Common myeloid progenitor, CD34-positive (primary cell): ENCODE measurements around the gene PRDM16.

Experiments
- CTCF ChIA-PET: fragments of 350-600 bp; sonication (Branson Sonifier 250); formaldehyde crosslinking; loops from one replicate; lab custom pipeline; 2021; ENCODE audit warnings: antibody characterized with exemption; lab: Charles Lee
- POLR2A ChIA-PET: fragments of 350-600 bp; sonication (Branson Sonifier 250); formaldehyde crosslinking; loops from one replicate; lab custom pipeline; 2021; ENCODE audit warnings: antibody characterized with exemption; lab: Charles Lee
- DNase-seq, 3 donors: peaks; one replicate each; pipeline versions ENCODE4 v3.0.0 to v3.0.0-alpha.2; 2013
- H3K27ac ChIP-seq, 2 experiments: 1 replicate in 1 of 2; 2 replicates in 1 of 2; pipeline ENCODE4 v1.7.0; 2013; ENCODE audit warnings: inconsistent platforms in 2 of 2, low read length in 2 of 2, mild to moderate bottlenecking in 2 of 2, low read depth in 1 of 2, moderate library complexity in 1 of 2; ENCODE audit not compliant: severe bottlenecking in 2 of 2, insufficient read depth in 1 of 2, poor library complexity in 1 of 2
- H3K27me3 ChIP-seq, 5 experiments: replicated peaks in 2 of 5; 1 replicate in 3 of 5; 2 replicates in 2 of 5; pipeline versions ENCODE4 v1.6.1 to v1.7.0; 2013; ENCODE audit warnings: low read length in 4 of 5, mild to moderate bottlenecking in 2 of 5, moderate library complexity in 2 of 5, inconsistent platforms in 1 of 5; ENCODE audit not compliant: insufficient read depth in 5 of 5, control insufficient read depth in 4 of 5
- H3K36me3 ChIP-seq, 4 experiments: 1 replicate in 2 of 4; 2 replicates in 2 of 4; pipeline versions ENCODE4 v1.6.1 to v1.7.0; 2013; ENCODE audit warnings: low read length in 3 of 4, control low read depth in 1 of 4, mild to moderate bottlenecking in 1 of 4; ENCODE audit not compliant: control insufficient read depth in 4 of 4, insufficient read depth in 4 of 4
- H3K4me1 ChIP-seq, 4 experiments: 1 replicate in 3 of 4; 2 replicates in 1 of 4; pipeline versions ENCODE4 v1.6.1 to v1.7.1; 2013; ENCODE audit warnings: low read length in 3 of 4, mild to moderate bottlenecking in 3 of 4, control low read depth in 1 of 4, inconsistent platforms in 1 of 4, moderate library complexity in 1 of 4; ENCODE audit not compliant: control insufficient read depth in 4 of 4, insufficient read depth in 4 of 4; ENCODE audit errors: control extremely low read depth in 1 of 4
- H3K4me3 ChIP-seq, 7 experiments: 1 replicate in 4 of 7; 2 replicates in 3 of 7; pipeline versions ENCODE4 v1.5.1 to v1.7.0; 2013; ENCODE audit warnings: mild to moderate bottlenecking in 7 of 7, low read length in 6 of 7, moderate library complexity in 6 of 7, inconsistent platforms in 2 of 7, low read depth in 2 of 7, control low read depth in 1 of 7; ENCODE audit not compliant: insufficient read depth in 4 of 7, control insufficient read depth in 1 of 7; ENCODE audit errors: extremely low read depth in 1 of 7
- H3K9me3 ChIP-seq, 5 experiments: 1 replicate in 4 of 5; 2 replicates in 1 of 5; pipeline versions ENCODE4 v1.6.1 to v1.7.1; 2013; ENCODE audit warnings: low read length in 4 of 5, mild to moderate bottlenecking in 2 of 5, inconsistent platforms in 1 of 5, low read depth in 1 of 5, moderate library complexity in 1 of 5; ENCODE audit not compliant: control insufficient read depth in 4 of 5, insufficient read depth in 2 of 5; ENCODE audit errors: control extremely low read depth in 1 of 5
- WGBS: methylation state at CpG from one replicate; pipeline ENCODE4 v1.1.5; 2013; ENCODE audit not compliant: insufficient coverage; 5-methylcytosine and 5-hydroxymethylcytosine counted together

The PRDM16 gene

GRCh38 chr1:3033040-3033789 lies 35.8 kb upstream of the PRDM16 start:
- no peak for DNase-seq
- WGBS, result 90% methylated on average over 11 of the region's 25 CpGs
- H3K36me3 ChIP-seq, result no peaks in the 10 kb centered on the region
- ChIA-PET POLR2A (no interaction called here), CTCF (no interaction called here)
- H3K27ac ChIP-seq, result no peak overlapping the region
- H3K27me3 ChIP-seq, result peaks cover 0 to 21% (median 6%) of the 10 kb centered on the region in 5 experiments
- H3K4me3 ChIP-seq, result no peak overlapping the region
- no peaks in the 10 kb centered on the region for H3K4me1 ChIP-seq
- no peaks in the 10 kb centered on the region for H3K9me3 ChIP-seq

GRCh38 chr1:3033790-3034090 lies 35.3 kb upstream of the PRDM16 start:
- ChIA-PET CTCF (no interaction called here), POLR2A (no interaction called here)
- H3K27me3 ChIP-seq, result peaks cover 0 to 15% (median 1%) of the 10 kb centered on the region in 5 experiments
- H3K36me3 ChIP-seq, result no peaks in the 10 kb centered on the region
- no peak overlapping the region for H3K27ac ChIP-seq
- no peak for DNase-seq
- H3K4me1 ChIP-seq, result no peaks in the 10 kb centered on the region
- 90% methylated on average over 4 of the region's 4 CpGs for WGBS
- H3K4me3 ChIP-seq, result no peak overlapping the region
- no peaks in the 10 kb centered on the region for H3K9me3 ChIP-seq

GRCh38 chr1:3034162-3034561 lies 34.8 kb upstream of the PRDM16 start:
- POLR2A ChIA-PET, result no interaction called here
- DNase-seq, result no peak
- whole genome bisulfite sequencing, result 98% methylated on average over 7 of the region's 7 CpGs

DNA sequence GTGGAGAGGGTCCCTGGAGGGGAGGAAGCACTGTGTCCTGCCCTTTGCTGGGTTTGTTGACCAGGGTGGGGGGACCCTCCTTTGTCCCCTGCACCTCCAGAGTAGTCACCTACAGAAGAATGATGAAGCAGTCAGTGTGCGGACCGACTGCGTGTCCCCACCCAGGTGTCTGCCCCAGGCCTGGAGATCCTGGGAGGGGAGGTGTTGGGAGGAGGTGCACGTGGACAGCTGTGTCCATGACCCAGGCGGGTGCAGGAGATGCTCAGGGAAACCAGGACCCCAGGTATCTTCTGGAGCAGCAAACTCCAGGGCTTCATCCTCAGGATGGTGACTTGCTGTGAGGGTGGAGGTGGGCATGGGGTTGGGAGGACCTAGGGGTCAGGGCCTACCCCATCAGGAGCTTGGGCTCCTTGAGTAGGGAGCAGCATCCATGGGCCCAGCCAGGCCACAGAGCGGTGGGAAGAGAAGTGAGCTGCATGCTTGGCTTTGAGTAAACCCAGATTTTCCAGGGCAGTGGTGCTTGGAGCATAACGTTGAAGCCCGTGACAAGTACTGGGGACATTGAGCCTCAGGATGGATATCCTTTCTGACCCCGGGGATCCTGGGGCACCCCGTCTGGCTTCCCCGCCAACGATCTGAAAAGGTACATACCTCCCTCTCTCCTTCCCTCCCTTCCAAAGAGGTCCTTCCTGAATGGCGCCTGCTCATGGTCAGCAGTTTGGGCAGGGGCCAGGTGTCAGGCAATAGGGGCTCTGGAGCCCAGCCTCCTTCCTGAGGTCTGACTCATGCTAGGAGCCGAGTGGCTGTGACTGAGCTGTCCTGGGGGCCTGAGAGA lies 34.1 kb upstream of the PRDM16 start:
- Histone ChIP-seq H3K4me3 (no peak overlapping the region), H3K4me1 (no peaks in the 10 kb centered on the region), H3K9me3 (no peaks in the 10 kb centered on the region), H3K27me3 (peaks cover 0 to 3% (median 0%) of the 10 kb centered on the region in 5 experiments), H3K27ac (no peak overlapping the region), H3K36me3 (no peaks in the 10 kb centered on the region)
- POLR2A ChIA-PET, result no interaction called here
- DNase-seq, result no peak
- WGBS, result 91% methylated on average over 9 of the region's 14 CpGs
- CTCF ChIA-PET, result no interaction called here

More at GRCh38 chr1:3034162-3034561, 34.8 kb upstream of the PRDM16 start:
- no peaks in the 10 kb centered on the region for H3K4me1 ChIP-seq
- no peak overlapping the region for H3K4me3 ChIP-seq
- H3K36me3 ChIP-seq, result no peaks in the 10 kb centered on the region
- CTCF ChIA-PET, result no interaction called here
- peaks cover 0 to 11% (median 0%) of the 10 kb centered on the region in 5 experiments for H3K27me3 ChIP-seq
- H3K27ac ChIP-seq, result no peak overlapping the region
- no peaks in the 10 kb centered on the region for H3K9me3 ChIP-seq

GRCh38 chr1:3035563-3036446 lies 33.2 kb upstream of the PRDM16 start:
- Histone ChIP-seq H3K4me3 (no peak overlapping the region), H3K36me3 (no peaks in the 10 kb centered on the region), H3K27ac (no peak overlapping the region), H3K4me1 (no peaks in the 10 kb centered on the region), H3K27me3 (peaks cover 0 to 2% (median 0%) of the 10 kb centered on the region in 5 experiments), H3K9me3 (no peaks in the 10 kb centered on the region)
- WGBS, result 94% methylated on average over 16 of the region's 19 CpGs
- no peak for DNase-seq
- ChIA-PET POLR2A (no interaction called here), CTCF (no interaction called here)

GRCh38 chr1:3036447-3037280 lies 32.3 kb upstream of the PRDM16 start:
- 73% methylated on average over 16 of the region's 22 CpGs for WGBS
- no peak overlapping the region for H3K27ac ChIP-seq
- POLR2A ChIA-PET, result no interaction called here
- no peaks in the 10 kb centered on the region for H3K36me3 ChIP-seq
- no peak overlapping the region for H3K4me3 ChIP-seq
- no peaks in the 10 kb centered on the region for H3K9me3 ChIP-seq
- CTCF ChIA-PET, result no interaction called here
- no peak for DNase-seq
- no peaks in the 10 kb centered on the region for H3K27me3 ChIP-seq
- no peaks in the 10 kb centered on the region for H3K4me1 ChIP-seq
